ENCODE measurements around the gene VKORC1L1. TPM values are rescaled to one million over a fixed set of nuclear protein-coding genes. Genes with fewer than 3 reads are reported as not detected.
A peak's percentile ranks its signal among the peaks of the same experiment; 100 is the strongest.
"Not testable (repeated sequence)": the region's sequence is repeated elsewhere in the genome, so short reads cannot be mapped to it uniquely, and the experiment has no call there.

The VKORC1L1 gene
- total RNA-seq, 1 experiment from 2014 or later = 28.5 TPM

- ATAC-seq; H3K36me3 Mint-ChIP-seq; POLR2A ChIA-PET; DNase-seq (ENCODE audit: low spot score); H3K27me3 Mint-ChIP-seq (ENCODE audit: low read depth); H3K9me3 Mint-ChIP-seq; H3K4me3 Mint-ChIP-seq; H3K4me1 Mint-ChIP-seq; H3K27ac Mint-ChIP-seq: not testable (repeated sequence)
- CTCF ChIA-PET = interaction anchor here (0.5 kb wide), 1 partner anchor 176 kb away, joined by 3 read pairs; no protein-coding TSS in a partner anchor
These were observed 14.2 kb upstream of the VKORC1L1 start for GRCh38 chr7:65858660-65859059.

DNA sequence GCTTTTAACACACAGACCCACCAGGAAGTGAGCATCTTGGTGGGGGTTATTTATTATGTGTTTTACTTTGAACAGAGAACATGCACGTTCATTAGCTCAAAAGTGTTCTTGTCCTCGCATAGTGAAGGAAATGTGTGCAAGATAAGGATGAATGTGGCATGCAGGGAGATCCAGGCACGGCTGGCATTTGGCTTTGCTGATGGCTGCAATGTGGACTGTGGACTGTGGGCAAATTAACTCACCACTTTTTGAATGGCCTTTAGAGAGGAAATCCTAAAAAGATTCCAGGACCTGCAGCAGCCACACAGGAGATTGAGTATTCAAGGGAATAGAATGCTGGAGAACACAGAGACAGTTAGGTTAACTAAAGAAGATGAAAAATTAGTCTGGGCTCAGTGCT lies 6.6 kb upstream of the VKORC1L1 start:
- ATAC-seq; CTCF ChIA-PET; H3K9me3 Mint-ChIP-seq; H3K36me3 Mint-ChIP-seq; DNase-seq (ENCODE audit: low spot score); H3K27me3 Mint-ChIP-seq (ENCODE audit: low read depth); H3K4me3 Mint-ChIP-seq; H3K4me1 Mint-ChIP-seq; POLR2A ChIA-PET; H3K27ac Mint-ChIP-seq: not testable (repeated sequence)

DNA sequence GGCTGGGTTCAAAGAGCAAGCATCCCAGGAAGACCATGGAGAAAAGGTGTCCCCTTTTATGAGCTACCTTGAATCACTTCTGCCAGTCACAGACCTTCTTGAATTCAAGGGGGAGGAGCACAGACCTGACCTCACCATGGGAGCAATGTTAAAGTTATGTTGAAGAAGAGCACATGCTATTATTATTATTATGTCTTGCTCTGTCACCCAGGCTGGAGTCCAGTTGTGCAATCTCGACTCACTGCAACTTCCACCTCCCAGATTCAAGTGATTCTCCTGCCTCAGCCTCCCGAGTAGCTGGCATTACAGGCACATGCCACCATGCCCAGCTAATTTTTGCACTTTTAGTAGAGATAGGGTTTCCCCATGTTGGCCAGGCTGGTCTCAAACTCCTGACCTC lies 5.2 kb upstream of the VKORC1L1 start:
- POLR2A ChIA-PET; H3K36me3 Mint-ChIP-seq; H3K4me3 Mint-ChIP-seq; H3K27me3 Mint-ChIP-seq (ENCODE audit: low read depth); H3K4me1 Mint-ChIP-seq; H3K9me3 Mint-ChIP-seq; ATAC-seq; DNase-seq (ENCODE audit: low spot score); H3K27ac Mint-ChIP-seq: not testable (repeated sequence)
- CTCF ChIA-PET = interaction anchor here (0.6 kb wide), 1 partner anchor 145 kb away, joined by 3 read pairs; no protein-coding TSS in a partner anchor

DNA sequence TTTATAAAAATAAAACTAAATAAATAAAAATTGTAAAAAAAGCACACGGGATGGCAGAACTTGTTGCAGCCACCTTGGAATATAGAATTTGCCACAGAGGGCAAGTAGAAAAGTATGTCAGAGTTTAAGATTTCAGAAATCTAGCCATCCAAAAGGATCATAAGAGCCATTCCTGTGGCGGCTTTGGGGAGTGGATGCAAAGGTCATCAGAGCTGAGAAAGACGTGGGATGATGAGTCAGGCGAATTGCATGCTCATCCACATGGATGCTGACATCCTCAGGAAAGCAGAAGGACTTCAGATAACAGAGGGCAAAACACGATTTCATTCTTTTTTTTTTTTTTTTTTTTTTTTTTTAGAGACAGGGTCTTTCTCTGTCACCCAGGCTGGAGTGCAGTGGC lies 3.6 kb upstream of the VKORC1L1 start:
- CTCF ChIA-PET = not testable (repeated sequence)

GRCh38 chr7:65871451-65871850 lies 1.4 kb upstream of the VKORC1L1 start:
- H3K27ac Mint-ChIP-seq; DNase-seq (ENCODE audit: low spot score); H3K9me3 Mint-ChIP-seq; H3K27me3 Mint-ChIP-seq (ENCODE audit: low read depth); H3K4me3 Mint-ChIP-seq; H3K36me3 Mint-ChIP-seq; H3K4me1 Mint-ChIP-seq; ATAC-seq; CTCF ChIA-PET: not testable (repeated sequence)
- POLR2A ChIA-PET = interaction anchor here (0.7 kb wide), 1 partner anchor 17 kb away, joined by 3 read pairs; no protein-coding TSS in a partner anchor

More for the DNA sequence above, 3.6 kb upstream of the VKORC1L1 start:
- H3K4me1 Mint-ChIP-seq; H3K4me3 Mint-ChIP-seq; H3K9me3 Mint-ChIP-seq; H3K36me3 Mint-ChIP-seq; DNase-seq (ENCODE audit: low spot score); H3K27ac Mint-ChIP-seq; POLR2A ChIA-PET; H3K27me3 Mint-ChIP-seq (ENCODE audit: low read depth); ATAC-seq: not testable (repeated sequence)

GRCh38 chr7:65873582-65874193 lies 814 bp downstream of the VKORC1L1 start:
- H3K27ac Mint-ChIP-seq = peak overlapping the region; percentile 85
- DNase-seq (ENCODE audit: low spot score) = peak; percentile 33
- peak; percentile 2; the same call in 1 of the 2 replicates for ATAC-seq
- H3K4me3 Mint-ChIP-seq = peak overlapping the region; percentile 88
- 0 out of 2 replicates have a peak, but pooled peaks have one; percentile 26 for TF ChIP-seq SMAD3 (CRISPR knock-in tag; IDR thresholded peaks at IDR 0.05; ENCODE audit: borderline replicate concordance)
- POLR2A ChIA-PET; H3K4me1 Mint-ChIP-seq; CTCF ChIA-PET; H3K9me3 Mint-ChIP-seq; H3K27me3 Mint-ChIP-seq (ENCODE audit: low read depth); H3K36me3 Mint-ChIP-seq: not testable (repeated sequence)

GRCh38 chr7:65875715-65876114 lies 2.8 kb downstream of the VKORC1L1 start:
- POLR2A ChIA-PET = interaction anchor here (0.6 kb wide), 1 partner anchor 34 kb away, joined by 3 read pairs; no protein-coding TSS in a partner anchor
- CTCF ChIA-PET; H3K4me3 Mint-ChIP-seq; H3K9me3 Mint-ChIP-seq; H3K27ac Mint-ChIP-seq; H3K36me3 Mint-ChIP-seq; H3K27me3 Mint-ChIP-seq (ENCODE audit: low read depth); ATAC-seq; DNase-seq (ENCODE audit: low spot score); H3K4me1 Mint-ChIP-seq: not testable (repeated sequence)

DNA sequence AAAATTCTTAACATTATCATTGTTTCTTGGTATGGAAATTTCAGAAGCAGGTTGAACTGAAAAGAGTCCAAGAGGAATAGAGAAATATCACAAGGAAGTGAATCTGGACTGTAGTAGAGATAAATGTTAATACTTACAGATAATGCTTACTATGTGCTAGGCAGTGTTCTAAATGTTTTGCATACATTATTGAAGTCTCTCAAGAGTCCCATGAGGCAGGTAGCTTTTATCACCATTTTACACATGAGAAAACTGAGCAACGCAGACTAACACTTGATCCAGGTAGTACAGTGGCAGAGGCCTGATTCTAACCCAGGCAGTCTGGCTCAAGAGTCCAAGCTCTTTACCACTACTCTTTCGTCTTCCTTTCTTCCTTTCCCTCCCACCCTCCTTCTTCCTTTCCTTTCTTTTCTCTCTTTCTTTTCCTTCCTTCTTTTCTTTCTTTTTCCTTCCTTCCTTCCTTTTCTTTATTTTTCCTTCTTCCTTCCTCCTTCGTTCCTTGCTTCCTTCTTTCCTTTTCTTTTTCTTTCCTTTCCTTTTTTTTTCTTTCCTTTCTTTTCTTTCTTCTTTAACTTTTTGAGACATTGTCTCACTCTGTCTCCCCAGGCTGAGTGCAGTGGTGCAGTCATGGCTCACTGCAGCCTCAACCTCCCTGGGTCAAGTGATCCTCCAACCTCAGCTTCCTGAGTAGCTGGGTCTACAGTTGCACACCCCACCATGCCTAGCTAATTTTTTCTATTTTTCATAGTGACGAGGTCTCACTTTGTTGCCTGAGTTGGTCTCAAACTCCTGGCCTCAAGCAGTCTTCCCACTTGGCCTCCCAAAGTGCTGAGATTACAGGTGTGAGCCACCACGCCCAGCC lies 6.6 kb downstream of the VKORC1L1 start:
- POLR2A ChIA-PET; H3K36me3 Mint-ChIP-seq; H3K4me3 Mint-ChIP-seq; H3K27ac Mint-ChIP-seq; H3K4me1 Mint-ChIP-seq; CTCF ChIA-PET; ATAC-seq; DNase-seq (ENCODE audit: low spot score); H3K9me3 Mint-ChIP-seq; H3K27me3 Mint-ChIP-seq (ENCODE audit: low read depth): not testable (repeated sequence)
- TF ChIP-seq, protein P1, sequence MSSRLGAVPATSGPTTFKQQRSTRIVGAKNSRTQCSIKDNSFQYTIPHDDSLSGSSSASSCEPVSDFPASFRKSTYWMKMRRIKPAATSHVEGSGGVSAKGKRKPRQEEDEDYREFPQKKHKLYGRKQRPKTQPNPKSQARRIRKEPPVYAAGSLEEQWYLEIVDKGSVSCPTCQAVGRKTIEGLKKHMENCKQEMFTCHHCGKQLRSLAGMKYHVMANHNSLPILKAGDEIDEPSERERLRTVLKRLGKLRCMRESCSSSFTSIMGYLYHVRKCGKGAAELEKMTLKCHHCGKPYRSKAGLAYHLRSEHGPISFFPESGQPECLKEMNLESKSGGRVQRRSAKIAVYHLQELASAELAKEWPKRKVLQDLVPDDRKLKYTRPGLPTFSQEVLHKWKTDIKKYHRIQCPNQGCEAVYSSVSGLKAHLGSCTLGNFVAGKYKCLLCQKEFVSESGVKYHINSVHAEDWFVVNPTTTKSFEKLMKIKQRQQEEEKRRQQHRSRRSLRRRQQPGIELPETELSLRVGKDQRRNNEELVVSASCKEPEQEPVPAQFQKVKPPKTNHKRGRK (CRISPR knock-in tag; IDR thresholded peaks at IDR 0.05; ENCODE audit: borderline replicate concordance) = peak; percentile 50; the same call in 1 of the 2 replicates

- CTCF ChIA-PET; H3K4me1 Mint-ChIP-seq; H3K4me3 Mint-ChIP-seq; ATAC-seq; H3K27me3 Mint-ChIP-seq (ENCODE audit: low read depth); POLR2A ChIA-PET; DNase-seq (ENCODE audit: low spot score); H3K9me3 Mint-ChIP-seq: not testable (repeated sequence)
- H3K36me3 Mint-ChIP-seq = peaks cover 13% of the 10 kb centered on the region
- H3K27ac Mint-ChIP-seq = peak overlapping the region; percentile 3; the same call in 1 of the 2 replicates
These were observed 7.4 kb downstream of the VKORC1L1 start for GRCh38 chr7:65880242-65880641.

DNA sequence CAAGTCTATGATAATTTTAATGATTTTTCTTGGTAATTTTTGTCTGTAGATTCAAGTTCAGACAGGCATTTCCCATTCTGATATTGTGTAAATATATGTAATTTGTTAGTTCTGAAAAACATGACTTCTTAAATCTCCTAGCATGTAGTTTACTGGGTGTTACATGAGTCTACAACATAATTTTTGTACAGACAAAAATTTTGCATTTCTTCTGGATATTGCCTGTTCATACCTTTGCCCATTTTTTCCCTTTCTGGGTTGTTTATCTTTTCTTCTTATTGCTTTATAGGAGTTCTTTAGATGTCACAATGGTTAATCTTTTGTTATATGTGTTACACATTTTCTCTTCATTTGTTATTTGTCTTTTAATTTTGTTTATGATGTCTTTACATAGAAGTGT lies 12.1 kb downstream of the VKORC1L1 start:
- CTCF ChIA-PET; POLR2A ChIA-PET; H3K4me1 Mint-ChIP-seq; H3K27me3 Mint-ChIP-seq (ENCODE audit: low read depth); DNase-seq (ENCODE audit: low spot score); H3K4me3 Mint-ChIP-seq; H3K27ac Mint-ChIP-seq; ATAC-seq; H3K9me3 Mint-ChIP-seq: not testable (repeated sequence)
- H3K36me3 Mint-ChIP-seq = peaks cover 14% of the 10 kb centered on the region

DNA sequence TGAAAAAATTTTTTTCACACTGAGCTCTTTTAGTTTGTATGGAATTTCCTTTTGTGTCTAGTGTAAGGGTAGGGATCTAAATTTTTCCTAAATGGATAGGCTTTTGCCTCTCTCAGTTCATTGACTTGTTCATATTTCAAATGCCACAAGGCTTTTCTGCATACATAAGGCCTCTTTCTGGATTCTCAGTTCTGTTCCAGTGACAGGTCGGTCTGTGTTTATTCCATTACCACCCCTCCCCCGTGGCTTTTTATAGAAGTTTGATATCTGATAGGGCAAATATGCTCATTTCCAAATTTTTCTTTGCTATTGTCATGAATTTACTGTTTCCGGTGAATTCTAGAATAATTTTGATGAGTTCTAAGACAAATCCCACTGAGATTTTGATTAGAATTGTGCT lies 12.7 kb downstream of the VKORC1L1 start:
- peaks cover 17% of the 10 kb centered on the region for H3K36me3 Mint-ChIP-seq
- H3K9me3 Mint-ChIP-seq; H3K27ac Mint-ChIP-seq; CTCF ChIA-PET; H3K27me3 Mint-ChIP-seq (ENCODE audit: low read depth); H3K4me3 Mint-ChIP-seq; H3K4me1 Mint-ChIP-seq; ATAC-seq; DNase-seq (ENCODE audit: low spot score); POLR2A ChIA-PET: not testable (repeated sequence)

Data from WTC11 (cell line).